Activated CD4-positive, alpha-beta T cell treated with anti-CD3 and anti-CD28 coated beads, Interleukin-2, amount 50 U/mL, for 48 hours (primary cell): ENCODE results near the gene HTATSF1.

Experiments used
- DNase-seq, 2 experiments: peaks; one replicate each; pipeline ENCODE4 v3.0.0-alpha.2; 2020

HTATSF1 gene

DNA sequence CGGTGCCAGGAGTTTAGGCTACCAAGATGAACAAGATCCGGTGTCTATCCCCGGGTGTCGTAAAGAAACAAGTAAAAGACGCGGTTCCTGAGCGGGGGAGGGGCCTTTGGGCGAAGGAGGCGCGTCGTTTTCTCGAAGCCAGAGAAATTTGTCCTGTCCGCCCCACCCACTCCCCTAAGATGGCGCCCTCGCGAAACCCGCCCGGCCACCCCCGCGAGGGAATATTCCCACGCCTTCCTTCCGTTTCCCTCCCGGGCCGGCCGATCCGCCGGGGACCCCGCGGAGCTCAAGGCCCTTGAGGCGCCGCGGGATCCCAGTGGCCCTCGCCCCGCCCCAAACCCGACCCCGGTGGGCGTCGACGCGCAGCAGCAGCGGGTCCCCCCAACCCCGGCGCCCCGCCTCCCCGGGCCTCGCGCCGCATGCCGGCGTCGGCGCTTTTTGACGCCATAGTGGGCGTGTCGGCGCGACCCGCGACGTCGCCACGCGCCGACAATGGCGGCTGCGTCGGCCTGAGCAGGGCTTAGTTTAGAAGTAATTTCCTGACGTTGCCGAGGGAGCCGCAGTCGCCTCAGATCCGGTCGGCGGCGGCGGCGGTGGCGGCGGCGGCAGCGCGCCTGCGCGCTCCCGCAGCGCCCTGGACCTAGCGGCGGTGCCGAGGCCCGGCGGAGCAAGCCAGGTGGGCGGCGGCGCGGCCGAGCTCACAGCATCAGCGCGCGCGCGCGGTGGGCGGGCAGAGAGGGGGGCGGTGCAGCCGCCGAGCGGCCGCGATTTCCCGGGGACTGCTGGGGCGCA is 432 bp upstream of the HTATSF1 start:
- peak; percentile 85 to 88 for DNase-seq

DNA sequence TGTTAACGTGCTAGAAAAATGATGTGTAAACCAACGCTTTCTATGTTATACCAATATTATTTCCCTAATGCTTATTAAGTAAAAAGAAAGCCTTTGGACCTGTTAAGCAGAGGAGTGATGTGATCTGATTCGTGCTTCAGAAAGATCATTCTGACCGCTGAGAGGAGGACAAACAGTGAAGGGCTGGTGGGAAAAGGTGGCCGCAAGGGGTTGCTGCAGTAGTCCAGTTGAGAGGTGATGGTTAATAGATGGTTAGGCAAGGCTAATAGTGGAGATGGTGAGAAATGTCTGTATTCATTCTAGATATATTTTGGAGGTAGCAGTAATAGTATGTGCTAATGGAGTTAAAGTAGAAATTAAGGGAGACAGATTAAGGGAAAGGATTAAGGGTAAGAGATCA is 21.7 kb downstream of the HTATSF1 start:
- no peak for DNase-seq

DNA sequence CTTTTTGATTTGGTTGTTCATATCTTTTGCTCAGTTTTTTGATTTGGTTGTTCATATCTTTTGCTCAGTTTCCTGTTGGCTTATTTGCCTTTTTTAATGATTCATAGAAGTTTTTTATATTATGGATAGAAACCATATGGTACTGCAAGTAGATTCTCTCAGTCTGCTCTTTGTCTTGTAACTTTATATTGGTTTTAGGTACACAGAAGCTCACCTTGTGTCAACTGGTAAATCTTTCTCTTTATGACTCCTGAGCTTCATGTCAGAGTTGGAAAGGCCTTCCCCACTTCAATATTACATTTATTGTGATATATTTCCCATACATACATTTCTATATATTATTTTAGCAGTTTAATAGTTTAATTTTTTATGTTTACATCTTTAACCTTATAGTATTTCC is 26.4 kb downstream of the HTATSF1 start:
- no peak for DNase-seq

DNA sequence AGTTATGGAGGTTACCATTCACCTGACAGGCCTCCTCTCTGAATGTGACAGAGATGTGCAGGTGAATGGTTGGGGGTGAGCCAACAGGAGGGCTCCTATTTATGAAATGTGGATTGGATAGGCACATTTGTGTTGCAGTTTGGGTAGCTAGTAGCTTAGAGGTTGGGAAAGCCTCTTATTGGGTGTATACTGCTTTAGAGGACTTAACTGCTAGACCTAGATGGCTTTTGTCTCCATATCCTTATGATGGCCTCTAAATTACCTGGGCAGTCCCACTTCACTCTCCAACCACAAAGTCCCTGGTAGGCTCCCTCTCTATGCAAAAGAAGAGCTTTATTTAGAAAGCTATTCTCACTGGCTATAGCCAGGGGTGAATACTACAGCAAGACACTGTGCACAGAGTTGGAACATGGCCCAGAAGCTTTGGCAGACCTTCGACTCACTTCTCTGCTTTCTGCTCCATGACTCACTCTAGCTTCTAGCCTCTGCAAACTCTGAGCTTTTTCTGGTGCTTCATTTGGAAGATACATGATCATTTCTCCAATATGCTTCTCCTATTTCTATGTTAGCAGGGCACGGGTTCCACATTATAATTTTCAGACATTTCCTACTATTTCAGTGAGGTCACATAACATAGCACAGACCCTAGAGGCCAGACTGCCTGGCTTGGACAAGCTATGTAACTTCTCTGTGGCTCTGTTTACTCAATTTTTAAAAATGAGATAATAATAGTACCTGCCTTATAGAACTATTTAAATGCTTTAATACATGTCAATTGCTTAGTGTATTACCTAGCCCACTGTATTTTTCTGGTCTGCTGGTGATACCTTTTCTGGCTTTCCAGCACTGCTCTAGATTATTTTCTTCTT is 28.6 kb downstream of the HTATSF1 start:
- DNase-seq: no peak

GRCh38 chrX:136528645-136529315 is 31.4 kb downstream of the HTATSF1 start:
- DNase-seq: no peak

DNA sequence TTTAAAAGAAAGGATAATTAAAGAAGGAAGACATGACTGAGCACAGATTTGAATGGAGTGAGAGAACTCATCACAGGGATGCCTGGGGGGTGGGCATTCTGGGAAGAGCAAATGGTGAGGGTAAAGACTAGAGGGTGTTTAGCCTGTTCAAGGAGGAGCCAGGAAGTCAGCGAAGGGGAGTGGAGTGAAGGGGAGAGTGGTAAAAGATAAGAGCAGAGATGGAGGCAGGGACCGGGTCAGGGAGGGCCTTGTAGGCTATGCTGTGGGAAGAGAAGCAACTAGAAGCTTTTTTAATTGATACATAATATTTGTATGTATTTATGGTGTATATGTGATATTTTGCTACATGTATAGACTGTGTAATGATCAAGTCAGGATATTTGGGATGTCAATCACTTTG is 32.4 kb downstream of the HTATSF1 start:
- no peak for DNase-seq

GRCh38 chrX:136531951-136532350 is 34.6 kb downstream of the HTATSF1 start, which contains the start of gene VGLL1:
TSS of gene VGLL1 (plus strand) at chrX:136532215. CDS start at chrX:136536021, 3,806 bp downstream.
- DNase-seq: no peak

DNA sequence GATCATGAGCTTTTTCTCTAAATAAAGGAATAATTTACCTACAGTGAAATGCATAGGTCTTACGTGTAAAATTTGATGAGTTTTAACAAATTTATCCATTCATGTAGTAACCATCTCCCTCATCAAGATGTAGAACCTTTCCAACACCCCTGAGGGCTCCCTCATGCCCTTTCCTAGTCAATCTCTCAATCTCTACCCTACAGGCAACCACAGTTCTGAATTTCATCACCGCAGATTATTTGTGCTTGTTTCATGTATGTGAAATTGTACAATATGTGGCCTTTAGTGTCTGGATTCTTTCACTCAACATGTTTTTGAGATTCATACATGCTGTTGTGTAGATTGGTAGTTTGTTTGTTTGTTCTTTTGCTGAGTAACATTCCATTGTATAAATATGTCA is 36.7 kb downstream of the HTATSF1 start:
- no peak for DNase-seq

GRCh38 chrX:136538811-136539210 is 41.4 kb downstream of the HTATSF1 start:
- DNase-seq: no peak

DNA sequence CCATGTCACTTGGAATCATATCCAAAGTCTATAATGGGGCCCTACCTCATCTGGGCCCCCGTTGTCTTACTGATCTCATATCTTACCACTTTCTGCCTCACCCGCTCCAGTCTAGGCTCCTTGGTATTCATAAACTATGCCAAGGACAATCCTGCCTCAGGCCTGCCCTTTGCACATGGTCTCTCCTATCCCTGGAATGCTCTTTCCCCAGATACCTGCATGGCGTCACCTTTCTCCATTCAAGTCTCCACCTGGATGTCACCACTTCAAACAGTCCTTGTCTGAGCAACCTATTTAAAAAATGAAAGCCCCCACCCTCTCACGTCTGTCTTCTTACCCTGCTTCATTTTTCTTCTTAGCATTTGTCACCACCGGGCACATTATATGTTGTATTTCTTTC is 42.8 kb downstream of the HTATSF1 start:
- DNase-seq: no peak

- DNase-seq: no peak
These were observed 43.9 kb downstream of the HTATSF1 start for GRCh38 chrX:136541294-136541693.

- DNase-seq: no peak
These were observed 44.9 kb downstream of the HTATSF1 start for GRCh38 chrX:136542281-136542680.

GRCh38 chrX:136546371-136546781 is 49.0 kb downstream of the HTATSF1 start:
- DNase-seq: no peak

DNA sequence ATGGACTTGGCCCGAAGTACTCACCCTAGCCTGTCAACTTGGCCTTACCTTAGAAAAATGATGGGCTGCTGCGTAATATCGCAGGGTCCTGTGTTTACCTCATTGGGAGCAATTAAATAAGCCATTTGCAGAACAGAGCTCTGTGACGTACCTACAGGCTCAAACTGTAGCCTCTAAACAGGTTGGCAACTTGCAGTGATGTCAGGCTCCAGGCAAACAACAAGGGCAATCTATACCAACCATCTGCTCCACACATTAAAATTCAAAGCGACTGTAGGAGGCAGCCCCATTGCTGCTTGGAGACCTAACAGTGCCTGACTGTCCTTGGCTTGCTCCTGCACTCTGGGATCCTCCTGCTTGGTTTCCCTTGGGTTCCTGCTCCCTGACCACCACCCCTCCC is 51.8 kb downstream of the HTATSF1 start:
- no peak for DNase-seq

DNA sequence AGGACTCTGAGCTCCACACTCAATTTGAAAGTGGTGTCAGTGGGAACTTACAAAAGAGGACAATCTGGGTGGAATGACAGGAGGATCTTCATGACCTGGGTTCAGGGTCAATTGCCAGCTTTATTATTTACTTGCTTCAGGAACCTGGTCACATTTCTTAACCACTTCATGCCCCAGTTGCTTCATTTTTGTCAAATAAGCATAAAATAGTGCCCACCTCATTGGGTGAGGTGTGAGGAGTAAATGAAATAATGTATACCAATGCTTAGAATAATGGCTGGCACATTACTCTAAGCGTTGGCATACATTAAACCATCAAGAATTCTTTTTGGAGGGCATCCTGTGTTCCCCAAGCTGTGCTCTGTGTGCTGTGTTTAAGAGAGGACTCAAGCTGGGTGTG is 54.0 kb downstream of the HTATSF1 start:
- DNase-seq: no peak

- DNase-seq: no peak
These were observed 58.3 kb downstream of the HTATSF1 start for GRCh38 chrX:136555694-136556093.
